HCT116 (cell line): ENCODE data around the gene MRTFB. TPM values are rescaled to one million over a fixed set of nuclear protein-coding genes. Genes with fewer than 3 reads are reported as not detected.

Experiments
- ATAC-seq: fragments of 200-7000 bp; cut with Tn5 transposase; 2 replicates; pipeline ENCODE4 v1.9.1; 2020; ENCODE audit warnings: mild to moderate bottlenecking, moderate library complexity
- BruUV-seq: library from RNA; stranded (reverse); fragments of 400-500 nt; replicated peaks from 2 replicates; lab custom pipeline; 2021; lab: Mats Ljungman, UMichigan
- CTCF ChIA-PET: fragments of 300-600 bp; sonication (Branson Sonifier 250); formaldehyde crosslinking; loops from one replicate; lab custom pipeline; 2021; ENCODE audit warnings: antibody characterized with exemption; lab: Charles Lee
- POLR2A ChIA-PET: fragments of 300-600, 350-600 bp; sonication (Branson Sonifier 250); formaldehyde crosslinking; loops from one replicate; lab custom pipeline; 2021; ENCODE audit warnings: antibody characterized with exemption; lab: Charles Lee
- RAD21 ChIA-PET, 2 experiments: fragments of 300-600 bp; sonication (Branson Sonifier 250); formaldehyde crosslinking; loops; one replicate each; lab custom pipeline; 2023; ENCODE audit warnings: low total read pairs in 2 of 2; ENCODE audit not compliant: uncharacterized antibody in 2 of 2, unreplicated experiment in 2 of 2, low non-redundant PET in 1 of 2; lab: Charles Lee
- DNase-seq: peaks from one replicate; pipeline ENCODE4 v3.0.0-alpha.2; 2010; ENCODE audit warnings: low read depth, low spot score
- H2AFZ ChIP-seq: fragments of 200-600 bp; shearing (Covaris generic), sonication (generic); 2 replicates; pipeline ENCODE4 v1.6.1; 2017; ENCODE audit warnings: low read depth, mixed run types, mixed read lengths, antibody characterized with exemption, low read length; ENCODE audit not compliant: poor library complexity, severe bottlenecking
- H3K27ac ChIP-seq: 2 replicates; pipeline ENCODE4 v1.5.1; 2012; ENCODE audit warnings: low read depth, low read length
- H3K27me3 ChIP-seq: fragments of 200-600 bp; sonication (generic); 2 replicates; pipeline ENCODE4 v1.6.1; 2016; ENCODE audit warnings: mixed run types, low read length, mixed read lengths; ENCODE audit not compliant: insufficient read depth
- H3K36me3 ChIP-seq, 2 experiments: fragments of 200-500 bp in 1 of 2; fragments of 200-600 bp in 1 of 2; sonication (Bioruptor generic) in 1 of 2; sonication (generic) in 1 of 2; 2 replicates each; pipeline versions ENCODE4 v1.5.1 to v1.6.1; 2014 to 2016; ENCODE audit warnings: low read length in 2 of 2, inconsistent platforms in 1 of 2, mixed read lengths in 1 of 2, mixed run types in 1 of 2; ENCODE audit not compliant: insufficient read depth in 2 of 2, control insufficient read depth in 1 of 2
- H3K4me1 ChIP-seq, 2 experiments: fragments of 200-600 bp in 1 of 2; sonication (generic) in 1 of 2; 2 replicates each; pipeline versions ENCODE4 v1.5.1 to v1.6.1; 2012 to 2017; ENCODE audit warnings: low read length in 2 of 2, inconsistent platforms in 1 of 2, mild to moderate bottlenecking in 1 of 2, mixed read lengths in 1 of 2, mixed run types in 1 of 2, moderate library complexity in 1 of 2; ENCODE audit not compliant: insufficient read depth in 2 of 2, control insufficient read depth in 1 of 2
- H3K4me2 ChIP-seq: fragments of 200-600 bp; sonication (generic); 2 replicates; pipeline ENCODE4 v1.6.1; 2017; ENCODE audit warnings: mixed run types, low read length, mixed read lengths
- H3K4me3 ChIP-seq, 2 experiments: fragments of 200-600 bp in 1 of 2; sonication (generic) in 1 of 2; replicated peaks in 1 of 2; 2 replicates each; pipeline ENCODE4 v1.5.1; 2011 to 2016; ENCODE audit warnings: low read length in 2 of 2, control low read depth in 1 of 2, low read depth in 1 of 2, mild to moderate bottlenecking in 1 of 2, mixed read lengths in 1 of 2, mixed run types in 1 of 2
- H3K79me2 ChIP-seq: fragments of 200-600 bp; sonication (generic); 2 replicates; pipeline ENCODE4 v1.6.1; 2017; ENCODE audit warnings: mild to moderate bottlenecking, mixed run types, low read length, moderate library complexity, mixed read lengths; ENCODE audit not compliant: insufficient read depth
- H3K9ac ChIP-seq: fragments of 200-600 bp; sonication (generic); 2 replicates; pipeline ENCODE4 v1.6.1; 2016; ENCODE audit warnings: low read length, mixed read lengths
- H3K9me2 ChIP-seq: fragments of 200-600 bp; sonication (generic), shearing (Covaris generic); 2 replicates; pipeline ENCODE4 v1.6.1; 2017; ENCODE audit warnings: mixed run types, mild to moderate bottlenecking, moderate library complexity; ENCODE audit not compliant: insufficient read depth
- H3K9me3 ChIP-seq, 2 experiments: fragments of 200-500 bp in 1 of 2; fragments of 200-600 bp in 1 of 2; sonication (Bioruptor generic) in 1 of 2; sonication (generic) in 1 of 2; 2 replicates each; pipeline ENCODE4 v1.6.1; 2014 to 2017; ENCODE audit warnings: low read length in 2 of 2, mixed read lengths in 2 of 2, inconsistent platforms in 1 of 2, low read depth in 1 of 2, mild to moderate bottlenecking in 1 of 2, mixed run types in 1 of 2, moderate library complexity in 1 of 2; ENCODE audit not compliant: control insufficient read depth in 1 of 2, insufficient read depth in 1 of 2
- H4K20me1 ChIP-seq: fragments of 200-600 bp; sonication (generic), shearing (Covaris generic); 2 replicates; pipeline ENCODE4 v1.6.1; 2017; ENCODE audit warnings: mixed run types, mild to moderate bottlenecking, moderate library complexity; ENCODE audit not compliant: insufficient read depth
- CBX3 ChIP-seq: IDR thresholded peaks from 2 replicates; pipeline ENCODE4 v1.6.1; 2012; ENCODE audit warnings: low read depth
- CEBPB ChIP-seq: IDR thresholded peaks from 2 replicates; pipeline ENCODE4 v1.6.1; 2012; ENCODE audit warnings: low read depth
- EGR1 ChIP-seq: IDR thresholded peaks from 2 replicates; pipeline ENCODE4 v1.6.1; 2012; ENCODE audit warnings: low read depth
- ELF1 ChIP-seq: IDR thresholded peaks from 2 replicates; pipeline ENCODE4 v1.6.1; 2012; ENCODE audit warnings: low read depth, borderline replicate concordance
- EZH2 ChIP-seq: fragments of 200-600 bp; sonication (generic); IDR thresholded peaks from 2 replicates; pipeline ENCODE4 v1.6.1; 2017; ENCODE audit warnings: antibody characterized with exemption, mixed run types
- JUND ChIP-seq: IDR thresholded peaks from 2 replicates; pipeline ENCODE4 v1.6.1; 2012
- POLR2AphosphoS5 ChIP-seq: IDR thresholded peaks from 2 replicates; pipeline ENCODE4 v1.6.1; 2011; ENCODE audit warnings: mild to moderate bottlenecking, low read depth, low read length, moderate library complexity
- SIN3A ChIP-seq: IDR thresholded peaks from 2 replicates; pipeline ENCODE4 v1.6.1; 2012; ENCODE audit warnings: low read depth
- SP1 ChIP-seq: IDR thresholded peaks from 2 replicates; pipeline ENCODE4 v1.6.1; 2012; ENCODE audit warnings: low read depth
- SRF ChIP-seq: IDR thresholded peaks from 2 replicates; pipeline ENCODE4 v1.6.1; 2012; ENCODE audit warnings: low read depth
- TCF7L2 ChIP-seq: IDR thresholded peaks from 2 replicates; pipeline ENCODE4 v1.7.0; 2011; ENCODE audit warnings: borderline replicate concordance, inconsistent platforms; ENCODE audit not compliant: insufficient read depth, insufficient read length; ENCODE audit errors: extremely low read depth
- YY1 ChIP-seq: IDR thresholded peaks from 2 replicates; pipeline ENCODE4 v1.6.1; 2011; ENCODE audit warnings: low read length, low read depth, moderate library complexity, mild to moderate bottlenecking; ENCODE audit not compliant: insufficient replicate concordance; ENCODE audit errors: extremely low read depth
- ZFX ChIP-seq: fragments of 450-650 bp; IDR thresholded peaks from 2 replicates; pipeline ENCODE4 v1.6.1; 2017
- ZNF274 ChIP-seq: fragments of 200-500 bp; sonication (Bioruptor generic); IDR thresholded peaks from 2 replicates; pipeline ENCODE4 v1.6.1; 2014; ENCODE audit warnings: mild to moderate bottlenecking, low read depth, low read length, inconsistent platforms
- intact Hi-C: fragments of 100-400 bp; cut with micrococcal nuclease; formaldehyde crosslinking; loops from 2 replicates; pipeline ENCODE4 v1.10.0; 2022
- total RNA-seq: library from RNA; stranded (reverse); gene quantifications from one replicate; pipeline ENCODE4 v1.2.1, GENCODE V29; 2021; ENCODE audit not compliant: unreplicated experiment
- TF ChIP-seq, protein P1 (sequence below), 3 experiments: fragments of 200-600 bp in 1 of 3; sonication (generic) in 1 of 3; IDR thresholded peaks in 2 of 3; conservative IDR thresholded peaks in 1 of 3; 2 replicates each; pipeline ENCODE4 v1.5.1; 2012 to 2017; ENCODE audit warnings: low read depth in 2 of 3, low read length in 2 of 3, antibody characterized with exemption in 1 of 3, borderline replicate concordance in 1 of 3, control low read depth in 1 of 3, mild to moderate bottlenecking in 1 of 3, mixed read lengths in 1 of 3, mixed run types in 1 of 3, moderate library complexity in 1 of 3; ENCODE audit not compliant: insufficient read depth in 1 of 3
- TF ChIP-seq, protein P2 (sequence below): IDR thresholded peaks from 2 replicates; pipeline ENCODE4 v1.6.1; 2012; ENCODE audit warnings: low read depth
- TF ChIP-seq, protein P3 (sequence below): IDR thresholded peaks from 2 replicates; pipeline ENCODE4 v1.6.1; 2011; ENCODE audit warnings: mild to moderate bottlenecking, low read length, moderate library complexity; ENCODE audit not compliant: insufficient replicate concordance; ENCODE audit errors: extremely low read depth

The MRTFB gene
- total RNA-seq, 1 experiment from 2014 or later, result 39.0 TPM

DNA sequence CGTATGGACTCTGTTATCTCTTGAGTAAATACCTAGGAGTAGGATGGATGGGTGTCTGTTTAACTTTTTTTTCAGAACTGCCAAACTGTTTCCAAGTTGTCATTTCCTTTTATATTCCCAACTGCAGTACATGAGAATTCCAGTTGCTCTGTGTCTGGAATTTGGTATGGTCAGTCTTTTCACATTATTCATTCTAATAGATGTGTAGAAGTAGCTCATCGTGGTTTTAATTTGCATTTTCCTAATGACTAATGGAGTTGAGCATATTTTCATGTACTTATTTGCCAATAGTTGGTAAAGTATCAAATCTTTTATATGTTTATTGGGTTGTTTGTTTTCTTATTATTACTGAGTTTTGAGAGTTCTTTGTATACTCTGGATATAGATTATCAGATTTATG, 27.0 kb downstream of the MRTFB start (continued):
- TF ChIP-seq, protein P1, sequence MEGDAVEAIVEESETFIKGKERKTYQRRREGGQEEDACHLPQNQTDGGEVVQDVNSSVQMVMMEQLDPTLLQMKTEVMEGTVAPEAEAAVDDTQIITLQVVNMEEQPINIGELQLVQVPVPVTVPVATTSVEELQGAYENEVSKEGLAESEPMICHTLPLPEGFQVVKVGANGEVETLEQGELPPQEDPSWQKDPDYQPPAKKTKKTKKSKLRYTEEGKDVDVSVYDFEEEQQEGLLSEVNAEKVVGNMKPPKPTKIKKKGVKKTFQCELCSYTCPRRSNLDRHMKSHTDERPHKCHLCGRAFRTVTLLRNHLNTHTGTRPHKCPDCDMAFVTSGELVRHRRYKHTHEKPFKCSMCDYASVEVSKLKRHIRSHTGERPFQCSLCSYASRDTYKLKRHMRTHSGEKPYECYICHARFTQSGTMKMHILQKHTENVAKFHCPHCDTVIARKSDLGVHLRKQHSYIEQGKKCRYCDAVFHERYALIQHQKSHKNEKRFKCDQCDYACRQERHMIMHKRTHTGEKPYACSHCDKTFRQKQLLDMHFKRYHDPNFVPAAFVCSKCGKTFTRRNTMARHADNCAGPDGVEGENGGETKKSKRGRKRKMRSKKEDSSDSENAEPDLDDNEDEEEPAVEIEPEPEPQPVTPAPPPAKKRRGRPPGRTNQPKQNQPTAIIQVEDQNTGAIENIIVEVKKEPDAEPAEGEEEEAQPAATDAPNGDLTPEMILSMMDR (IDR thresholded peaks at IDR 0.05 in 2 of 3, conservative IDR thresholded peaks at IDR 0.05 in 1 of 3; ENCODE audit: borderline replicate concordance in 1 of 3, insufficient read depth in 1 of 3, low read depth in 2 of 3, low read length in 2 of 3), result no peak

DNA sequence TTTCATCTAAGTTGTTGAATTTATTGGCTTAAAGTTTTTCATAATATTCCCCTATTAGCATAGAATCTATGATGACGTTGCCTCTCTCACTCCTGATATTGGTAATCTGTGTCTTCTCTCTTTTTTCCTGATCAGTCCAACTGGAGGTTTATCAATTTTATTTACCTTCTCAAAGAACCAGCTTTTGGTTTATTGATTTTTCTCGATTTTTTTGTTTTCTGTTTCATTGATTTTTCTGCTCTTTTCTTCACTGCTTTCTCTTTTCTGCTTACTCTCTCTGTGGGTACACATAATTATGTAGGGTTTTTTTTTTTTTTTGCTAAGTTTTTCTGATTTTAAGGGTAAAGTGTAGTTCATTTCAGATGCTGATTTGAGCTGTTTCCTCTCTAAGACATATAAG, 29.7 kb downstream of the MRTFB start:
- no peak for ATAC-seq
- H3K4me1 ChIP-seq, result peaks cover 32 to 42% of the 10 kb centered on the region in 2 experiments
- H3K9me2 ChIP-seq, result no peaks in the 10 kb centered on the region
- no peak overlapping the region for H3K4me3 ChIP-seq
- ChIA-PET CTCF (interaction anchor here (1.4 kb wide), 1 partner anchor 181 kb away, joined by 3 read pairs; the partner anchor contains the start of gene ERCC4), RAD21 (no interaction called here), POLR2A (no interaction called here)
- TF ChIP-seq, protein P2, sequence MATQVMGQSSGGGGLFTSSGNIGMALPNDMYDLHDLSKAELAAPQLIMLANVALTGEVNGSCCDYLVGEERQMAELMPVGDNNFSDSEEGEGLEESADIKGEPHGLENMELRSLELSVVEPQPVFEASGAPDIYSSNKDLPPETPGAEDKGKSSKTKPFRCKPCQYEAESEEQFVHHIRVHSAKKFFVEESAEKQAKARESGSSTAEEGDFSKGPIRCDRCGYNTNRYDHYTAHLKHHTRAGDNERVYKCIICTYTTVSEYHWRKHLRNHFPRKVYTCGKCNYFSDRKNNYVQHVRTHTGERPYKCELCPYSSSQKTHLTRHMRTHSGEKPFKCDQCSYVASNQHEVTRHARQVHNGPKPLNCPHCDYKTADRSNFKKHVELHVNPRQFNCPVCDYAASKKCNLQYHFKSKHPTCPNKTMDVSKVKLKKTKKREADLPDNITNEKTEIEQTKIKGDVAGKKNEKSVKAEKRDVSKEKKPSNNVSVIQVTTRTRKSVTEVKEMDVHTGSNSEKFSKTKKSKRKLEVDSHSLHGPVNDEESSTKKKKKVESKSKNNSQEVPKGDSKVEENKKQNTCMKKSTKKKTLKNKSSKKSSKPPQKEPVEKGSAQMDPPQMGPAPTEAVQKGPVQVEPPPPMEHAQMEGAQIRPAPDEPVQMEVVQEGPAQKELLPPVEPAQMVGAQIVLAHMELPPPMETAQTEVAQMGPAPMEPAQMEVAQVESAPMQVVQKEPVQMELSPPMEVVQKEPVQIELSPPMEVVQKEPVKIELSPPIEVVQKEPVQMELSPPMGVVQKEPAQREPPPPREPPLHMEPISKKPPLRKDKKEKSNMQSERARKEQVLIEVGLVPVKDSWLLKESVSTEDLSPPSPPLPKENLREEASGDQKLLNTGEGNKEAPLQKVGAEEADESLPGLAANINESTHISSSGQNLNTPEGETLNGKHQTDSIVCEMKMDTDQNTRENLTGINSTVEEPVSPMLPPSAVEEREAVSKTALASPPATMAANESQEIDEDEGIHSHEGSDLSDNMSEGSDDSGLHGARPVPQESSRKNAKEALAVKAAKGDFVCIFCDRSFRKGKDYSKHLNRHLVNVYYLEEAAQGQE, result no peak
- no peak for TF ChIP-seq YY1
- no peak for TF ChIP-seq SP1
- no peak for TF ChIP-seq ZFX
- no peak for TF ChIP-seq ELF1
- no peak for TF ChIP-seq SRF
- TF ChIP-seq POLR2AphosphoS5, result no peak
- no peak for TF ChIP-seq ZNF274
- no peak for TF ChIP-seq TCF7L2
- TF ChIP-seq EZH2, result no peak
- no peak for TF ChIP-seq SIN3A
- no peak for TF ChIP-seq JUND
- TF ChIP-seq, protein P3, sequence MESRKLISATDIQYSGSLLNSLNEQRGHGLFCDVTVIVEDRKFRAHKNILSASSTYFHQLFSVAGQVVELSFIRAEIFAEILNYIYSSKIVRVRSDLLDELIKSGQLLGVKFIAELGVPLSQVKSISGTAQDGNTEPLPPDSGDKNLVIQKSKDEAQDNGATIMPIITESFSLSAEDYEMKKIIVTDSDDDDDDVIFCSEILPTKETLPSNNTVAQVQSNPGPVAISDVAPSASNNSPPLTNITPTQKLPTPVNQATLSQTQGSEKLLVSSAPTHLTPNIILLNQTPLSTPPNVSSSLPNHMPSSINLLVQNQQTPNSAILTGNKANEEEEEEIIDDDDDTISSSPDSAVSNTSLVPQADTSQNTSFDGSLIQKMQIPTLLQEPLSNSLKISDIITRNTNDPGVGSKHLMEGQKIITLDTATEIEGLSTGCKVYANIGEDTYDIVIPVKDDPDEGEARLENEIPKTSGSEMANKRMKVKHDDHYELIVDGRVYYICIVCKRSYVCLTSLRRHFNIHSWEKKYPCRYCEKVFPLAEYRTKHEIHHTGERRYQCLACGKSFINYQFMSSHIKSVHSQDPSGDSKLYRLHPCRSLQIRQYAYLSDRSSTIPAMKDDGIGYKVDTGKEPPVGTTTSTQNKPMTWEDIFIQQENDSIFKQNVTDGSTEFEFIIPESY, result no peak
- no peak for TF ChIP-seq EGR1
- no peak for TF ChIP-seq CEBPB
- TF ChIP-seq CBX3, result no peak
- no peak overlapping the region for H3K4me2 ChIP-seq
- no TSS peak for BruUV-seq
- peaks cover 82% of the 10 kb centered on the region for H3K79me2 ChIP-seq
- intact Hi-C loops, result no loop called here
- no peaks in the 10 kb centered on the region; the same call in 1 of the 2 replicates for H4K20me1 ChIP-seq
- no peak overlapping the region for H3K9ac ChIP-seq
- H2AFZ ChIP-seq, result no peak overlapping the region
- no peak for DNase-seq
- no peak overlapping the region for H3K27ac ChIP-seq
- H3K36me3 ChIP-seq, result no peaks in the 10 kb centered on the region
- H3K9me3 ChIP-seq, result no peaks in the 10 kb centered on the region
- no peaks in the 10 kb centered on the region for H3K27me3 ChIP-seq
